SK-N-MC (cell line): ENCODE measurements around the gene COL6A1.

Experiments used
- EZH2 ChIP-seq: fragments of 200-600 bp; sonication (generic); IDR thresholded peaks from one replicate; pipeline ENCODE4 v1.6.1; 2017; ENCODE audit warnings: antibody characterized with exemption
- FOXP2 ChIP-seq: optimal IDR thresholded peaks from 2 replicates; pipeline ENCODE3; 2011; ENCODE audit warnings: mild to moderate bottlenecking, moderate library complexity; ENCODE audit not compliant: insufficient read depth; ENCODE audit errors: extremely low read length, control extremely low read depth
- POLR2AphosphoS5 ChIP-seq: IDR thresholded peaks from 2 replicates; pipeline ENCODE4 v1.6.1; 2012; ENCODE audit warnings: mild to moderate bottlenecking, low read depth, low read length, borderline replicate concordance

DNA sequence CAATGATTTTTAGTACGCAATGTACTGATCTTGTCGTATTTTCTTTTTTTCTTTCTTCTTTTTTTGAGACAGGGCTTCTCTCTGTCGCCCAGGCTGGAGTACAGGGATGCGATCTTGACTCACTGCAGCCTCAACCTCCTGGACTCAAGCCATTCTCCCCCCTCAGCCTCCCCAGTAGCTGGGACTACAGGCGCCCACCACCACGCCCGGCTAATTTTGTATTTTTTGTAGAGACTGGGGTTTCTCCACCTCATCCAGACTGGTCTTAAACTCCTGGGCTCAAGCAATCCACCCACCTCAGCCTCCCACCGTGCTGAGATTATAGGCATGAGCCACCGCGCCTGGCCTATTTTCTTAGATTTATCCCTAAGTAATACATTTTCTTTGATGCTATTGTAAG lies 72.5 kb downstream of the COL6A1 start:
- TF ChIP-seq POLR2AphosphoS5 = no peak
- no peak for TF ChIP-seq EZH2
- TF ChIP-seq FOXP2 = no peak
